Heart left ventricle (tissue), 16 donors: ENCODE results near the gene CASD1. TPM values are rescaled to one million over a fixed set of nuclear protein-coding genes. Genes with fewer than 3 reads are reported as not detected.

Experiments
- ATAC-seq, 4 donors: fragments of 200-7000 bp; cut with Tn5 transposase; one replicate each; pipeline ENCODE4 v1.9.1; 2020 to 2022; ENCODE audit warnings: moderate library complexity in 4 of 4, mild to moderate bottlenecking in 3 of 4, moderate number of reproducible peaks in 1 of 4
- DNase-seq, 5 donors: peaks; one replicate each; pipeline ENCODE4 v3.0.0-alpha.2; 2020
- H3K27ac ChIP-seq, 12 donors: fragments of 200-600 bp; sonication (generic) in 4 of 12; one replicate each; pipeline versions ENCODE4 v1.5.0 to v1.8.0; 2016 to 2022; ENCODE audit warnings: mild to moderate bottlenecking in 2 of 12
- H3K27me3 ChIP-seq, 9 donors: fragments of 200-600 bp; sonication (generic) in 2 of 9; one replicate each; pipeline versions ENCODE4 v1.5.1 to v1.8.0; 2016 to 2022; ENCODE audit warnings: mild to moderate bottlenecking in 3 of 9
- H3K36me3 ChIP-seq, 9 donors: fragments of 200-600 bp; sonication (generic) in 2 of 9; one replicate each; pipeline versions ENCODE4 v1.5.0 to v1.8.0; 2018 to 2022; ENCODE audit warnings: mild to moderate bottlenecking in 2 of 9
- H3K4me1 ChIP-seq, 12 donors: fragments of 200-600 bp; sonication (generic) in 4 of 12; one replicate each; pipeline versions ENCODE4 v1.5.0 to v1.8.0; 2016 to 2022; ENCODE audit warnings: mild to moderate bottlenecking in 3 of 12
- H3K4me3 ChIP-seq, 12 donors: fragments of 200-600 bp; sonication (generic) in 4 of 12; one replicate each; pipeline versions ENCODE4 v1.5.0 to v1.8.0; 2017 to 2022; ENCODE audit warnings: mild to moderate bottlenecking in 9 of 12, moderate library complexity in 4 of 12
- H3K9me3 ChIP-seq, 12 donors: fragments of 200-600 bp; sonication (generic) in 4 of 12; one replicate each; pipeline versions ENCODE4 v1.5.0 to v1.8.0; 2016 to 2022; ENCODE audit warnings: mild to moderate bottlenecking in 1 of 12
- POLR2A ChIP-seq, 2 donors: fragments of 450-650 bp; IDR thresholded peaks; one replicate each; pipeline ENCODE4 v1.6.1; 2017; ENCODE audit warnings: antibody characterized with exemption in 2 of 2, mild to moderate bottlenecking in 2 of 2, moderate library complexity in 2 of 2
- WGBS, 4 donors: extraction: QIAGEN DNeasy Blood & Tissue Kit in 2 of 4; methylation state at CpG; one replicate each; pipeline versions ENCODE4 v1.1.5 to v1.1.7; 2013 to 2018; 5-methylcytosine and 5-hydroxymethylcytosine counted together
- intact Hi-C, 10 donors: fragments of 100-400 bp; cut with DNase I; formaldehyde crosslinking; loops; one replicate each; pipeline versions ENCODE4 v1.11.1 to v1.14.2; 2022
- polyA plus RNA-seq, 2 donors: library from polyadenylated mRNA; stranded (reverse); fragments of 200-250 nt; gene quantifications; one replicate each; pipeline ENCODE4 v1.2.3, GENCODE V29; 2013
- total RNA-seq, 9 donors: library from RNA; depleted of rRNA in 2 of 9; stranded (reverse); fragments of >200 nt in 2 of 9; fragmentation: NEBNext Ultra II Directional in 3 of 9; extraction: Animal tissue kit (Norgen Biotek cat#: 25700) in 3 of 9; gene quantifications; one replicate each; pipeline versions ENCODE4 v1.1.0 to v1.2.4, GENCODE V29; 2016 to 2023
- TF ChIP-seq, protein P1 (sequence below), 12 donors: fragments of 200-600 bp; sonication (generic) in 4 of 12; IDR thresholded peaks; one replicate each; pipeline versions ENCODE4 v1.5.0 to v1.8.0; 2018 to 2022; ENCODE audit warnings: antibody characterized with exemption in 12 of 12, mild to moderate bottlenecking in 5 of 12
- donor health status: ischemic (EF 13 %, LVEDD 7.1; RV severe dilation, severe dysfunction).
- donor health status: healthy with polysubstance abuse.
- donor health status: DM: no; HTN: yes; CAD: no.
- donor health status: DM: no; HTN: no; CAD: no.
- donor health status: ischemic (EF 25% LVEDD 6.9; RV normal size, moderate dysfunction).
- donor health status: ischemic (EF 25% LVEDD 5.7; RV mildly dilated, moderate dysfunction).
- donor health status: healthy.
- donor health status: DM: yes; HTN: yes; CAD: no.
- donor health status: ischemic (EF 35%, LVEDD 5.7; RV mildly dilated, moderate dysfunction).
- donor health status: nonischemic (EF 11% LVEDD 7.7; RV severe dilation, severe dysfunction).
- donor health status: DM: yes; HTN: yes; CAD: no.
- donor health status: PGD.
- donor health status: ischemic (EF 29% LVEDD 5.4; RV normal size, mild dysfunction).
- donor health status: nonischemic (EF 23%, LVEDD 6.1; RV moderate dilation, normal function).

Gene CASD1
- total and polyA plus RNA-seq, 11 donors: 9.5 to 24.3 (median 17.1) TPM

DNA sequence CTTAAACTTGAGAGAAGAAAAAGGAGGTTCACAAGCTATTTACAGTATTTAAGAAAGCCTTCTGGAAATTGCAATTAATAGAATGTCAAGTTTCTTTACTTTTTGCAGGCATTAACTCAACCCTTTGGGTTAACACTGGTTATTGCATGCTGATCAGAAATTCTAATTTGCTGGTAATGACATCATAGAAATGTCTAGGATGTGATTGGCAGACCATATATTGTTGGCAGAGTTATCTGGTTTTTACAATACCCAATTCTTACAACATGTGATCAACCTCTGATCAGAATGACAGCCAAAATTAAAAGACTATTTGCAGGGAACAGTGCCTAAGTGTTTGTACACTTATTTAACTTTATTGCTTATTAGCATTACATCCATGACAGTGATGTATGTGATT, 1.6 kb upstream of the CASD1 start:
- ATAC-seq: no peak
- no peak for TF ChIP-seq POLR2A (IDR thresholded peaks at IDR 0.05)
- no peak overlapping the region for H3K4me3 ChIP-seq
- H3K4me1 ChIP-seq: peaks cover 0 to 31% (median 16%) of the 10 kb centered on the region in 12 donors
- H3K27me3 ChIP-seq: peaks cover 0 to 4% (median 0%) of the 10 kb centered on the region in 9 donors
- intact Hi-C loops: loop anchor here in 2 of 10 donors (5.0 kb wide), 2 partner anchors 56 to 149 kb away; partner anchors contain the start of gene SGCE (in 1 of the 2)
- no peaks in the 10 kb centered on the region for H3K9me3 ChIP-seq
- DNase-seq: no peak
- no peak overlapping the region for H3K27ac ChIP-seq
- no peaks in the 10 kb centered on the region for H3K36me3 ChIP-seq

DNA sequence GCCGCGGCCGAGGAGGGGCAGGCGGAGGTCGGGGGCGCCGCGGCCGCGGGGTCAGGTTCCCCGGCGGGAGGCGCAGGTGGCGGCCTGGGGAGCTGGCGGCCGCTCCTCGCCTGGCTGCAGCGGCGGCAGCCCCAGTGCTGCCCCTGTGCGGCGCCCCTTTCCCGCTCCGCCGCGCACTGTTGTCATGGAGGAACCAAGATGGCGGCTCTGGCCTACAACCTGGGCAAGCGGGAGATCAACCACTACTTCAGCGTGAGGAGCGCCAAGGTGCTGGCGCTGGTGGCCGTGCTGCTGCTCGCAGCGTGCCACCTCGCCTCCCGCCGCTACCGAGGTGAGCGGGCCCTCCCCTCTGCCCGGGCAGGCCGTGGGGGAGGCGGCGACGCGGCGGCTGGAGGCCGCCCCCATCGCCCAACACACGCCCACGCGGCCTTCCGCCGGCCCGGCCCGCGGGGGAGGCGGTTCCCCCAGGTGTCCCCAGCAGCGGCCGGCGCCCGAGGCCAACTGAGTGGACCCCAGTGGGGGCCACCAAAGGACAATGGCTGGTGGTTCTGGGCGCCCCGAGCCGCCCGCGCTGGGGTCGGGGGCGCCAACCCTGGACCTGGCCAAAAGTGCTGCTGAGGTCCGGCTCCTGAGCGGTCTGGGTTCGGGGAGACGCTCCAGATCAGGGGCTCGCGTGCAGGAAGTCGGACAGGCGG, 425 bp downstream of the CASD1 start:
- WGBS, 4 donors: 0 to 1% (median 0%) methylated on average over 12 to 75 of the region's 75 CpGs
- Histone ChIP-seq H3K9me3 (no peaks in the 10 kb centered on the region), H3K4me1 (peaks cover 0 to 49% (median 26%) of the 10 kb centered on the region in 12 donors), H3K36me3 (no peaks in the 10 kb centered on the region), H3K27ac (peak overlapping the region; percentile 89 to 98 (median 93)), H3K27me3 (no peaks in the 10 kb centered on the region), H3K4me3 (peak overlapping the region; percentile 78 to 98 (median 90))
- TF ChIP-seq, protein P1, sequence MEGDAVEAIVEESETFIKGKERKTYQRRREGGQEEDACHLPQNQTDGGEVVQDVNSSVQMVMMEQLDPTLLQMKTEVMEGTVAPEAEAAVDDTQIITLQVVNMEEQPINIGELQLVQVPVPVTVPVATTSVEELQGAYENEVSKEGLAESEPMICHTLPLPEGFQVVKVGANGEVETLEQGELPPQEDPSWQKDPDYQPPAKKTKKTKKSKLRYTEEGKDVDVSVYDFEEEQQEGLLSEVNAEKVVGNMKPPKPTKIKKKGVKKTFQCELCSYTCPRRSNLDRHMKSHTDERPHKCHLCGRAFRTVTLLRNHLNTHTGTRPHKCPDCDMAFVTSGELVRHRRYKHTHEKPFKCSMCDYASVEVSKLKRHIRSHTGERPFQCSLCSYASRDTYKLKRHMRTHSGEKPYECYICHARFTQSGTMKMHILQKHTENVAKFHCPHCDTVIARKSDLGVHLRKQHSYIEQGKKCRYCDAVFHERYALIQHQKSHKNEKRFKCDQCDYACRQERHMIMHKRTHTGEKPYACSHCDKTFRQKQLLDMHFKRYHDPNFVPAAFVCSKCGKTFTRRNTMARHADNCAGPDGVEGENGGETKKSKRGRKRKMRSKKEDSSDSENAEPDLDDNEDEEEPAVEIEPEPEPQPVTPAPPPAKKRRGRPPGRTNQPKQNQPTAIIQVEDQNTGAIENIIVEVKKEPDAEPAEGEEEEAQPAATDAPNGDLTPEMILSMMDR (IDR thresholded peaks at IDR 0.05): peak in 9 of 12 donors; percentile 9 to 52 (median 28)
- TF ChIP-seq POLR2A (IDR thresholded peaks at IDR 0.05): peak in 1 of 2 donors; percentile 41
- peak; percentile 66 to 83 (median 72) for DNase-seq
- peak; percentile 66 to 91 (median 88) for ATAC-seq
- intact Hi-C loops: loop anchor here in 5 of 10 donors (2.0 to 10.0 kb wide), 5 partner anchors 58 to 225 kb away; partner anchors contain the start of gene SGCE (in 3 of the 5)

DNA sequence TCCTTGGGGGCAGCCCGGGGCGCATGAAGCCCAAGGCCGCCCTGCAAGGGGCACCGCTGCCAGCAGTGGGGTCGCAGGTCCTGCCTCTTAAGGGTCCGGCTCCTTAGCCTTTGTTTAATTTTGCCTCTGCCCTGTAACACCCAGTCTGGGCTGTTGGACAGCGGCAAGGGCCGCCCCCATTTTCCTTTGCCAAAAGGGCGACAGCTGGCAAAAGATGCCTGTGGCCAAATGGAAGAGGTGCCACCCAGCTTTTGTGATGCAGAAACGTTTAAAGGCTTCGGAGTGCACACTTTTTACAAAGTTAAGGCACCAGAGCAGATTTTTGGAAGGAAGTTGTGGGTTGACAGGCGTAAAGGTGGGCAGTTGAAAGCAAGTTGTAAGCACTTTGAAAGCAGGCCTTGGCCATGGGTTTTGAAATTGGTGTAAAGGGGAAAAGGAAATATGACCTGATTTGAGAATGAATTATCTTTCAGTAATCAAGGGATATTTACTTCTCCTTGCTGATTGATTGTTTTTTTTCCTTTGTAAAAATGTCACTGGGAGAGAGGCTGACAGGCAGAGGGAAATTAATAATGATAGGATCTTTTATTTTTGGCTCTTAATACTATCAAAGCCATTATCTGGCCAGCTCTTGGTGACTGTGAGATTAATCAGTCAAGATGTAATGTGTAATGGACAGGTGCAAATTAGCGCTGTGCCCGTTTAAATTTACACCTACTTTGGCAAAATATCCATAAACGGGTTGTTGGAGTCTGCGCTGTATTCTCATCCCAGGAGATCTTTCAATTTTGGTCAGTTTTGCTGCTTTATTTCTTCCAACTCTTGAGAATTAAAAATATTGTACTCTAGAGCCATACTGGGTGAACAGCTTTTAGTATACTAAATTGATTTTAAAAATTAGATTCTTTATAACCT, 1.2 kb downstream of the CASD1 start:
- peak in 3 of 5 donors; percentile 27 to 35 (median 33) for DNase-seq
- H3K27me3 ChIP-seq: no peaks in the 10 kb centered on the region
- WGBS, 4 donors: 16 to 26% (median 17%) methylated on average over 13 to 16 of the region's 16 CpGs
- peak overlapping the region; percentile 78 to 98 (median 90) for H3K4me3 ChIP-seq
- intact Hi-C loops: loop anchor here in 4 of 10 donors (2.0 to 10.0 kb wide), 4 partner anchors 59 to 226 kb away; partner anchors contain the start of gene SGCE (in 2 of the 4)
- no peaks in the 10 kb centered on the region for H3K36me3 ChIP-seq
- peak; percentile 30 to 53 (median 44) for ATAC-seq
- H3K4me1 ChIP-seq: peaks cover 0 to 54% (median 29%) of the 10 kb centered on the region in 12 donors
- peak overlapping the region; percentile 89 to 98 (median 93) for H3K27ac ChIP-seq
- H3K9me3 ChIP-seq: no peaks in the 10 kb centered on the region
- TF ChIP-seq POLR2A (IDR thresholded peaks at IDR 0.05): no peak
- TF ChIP-seq, protein P1 (IDR thresholded peaks at IDR 0.05): no peak

DNA sequence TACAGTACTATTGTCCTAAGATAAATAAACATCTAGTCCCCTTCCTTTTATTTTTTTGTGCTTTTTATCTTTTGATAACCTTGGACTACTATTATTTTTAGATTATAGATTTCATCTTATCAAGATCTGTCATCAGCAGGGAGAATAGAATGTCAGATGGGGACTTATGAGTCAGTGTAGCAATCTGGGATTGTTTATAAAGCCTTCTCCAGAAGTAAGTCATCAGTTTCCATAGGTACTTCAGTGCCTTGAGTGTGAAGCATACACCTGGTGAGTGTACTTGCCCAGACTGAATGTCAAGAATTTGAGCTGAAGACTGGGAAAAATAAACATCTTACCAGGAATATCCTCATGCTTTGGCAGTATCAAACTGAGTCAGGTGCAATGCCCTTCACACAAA, 2.1 kb downstream of the CASD1 start:
- Histone ChIP-seq H3K36me3 (no peaks in the 10 kb centered on the region), H3K9me3 (no peaks in the 10 kb centered on the region), H3K27me3 (no peaks in the 10 kb centered on the region), H3K4me3 (peak overlapping the region in 1 of 12 donors; percentile 98), H3K4me1 (peaks cover 0 to 54% (median 29%) of the 10 kb centered on the region in 12 donors), H3K27ac (no peak overlapping the region)
- TF ChIP-seq POLR2A (IDR thresholded peaks at IDR 0.05): no peak
- TF ChIP-seq, protein P1 (IDR thresholded peaks at IDR 0.05): no peak
- intact Hi-C loops: loop anchor here in 4 of 10 donors (2.0 to 10.0 kb wide), 4 partner anchors 59 to 227 kb away; partner anchors contain the start of gene SGCE (in 2 of the 4)
- DNase-seq (no peak), ATAC-seq (no peak)
